Activated T-helper 1 cell treated with anti-CD3 and anti-CD28 coated beads, Interleukin-12 subunit alpha, Interleukin-12 subunit beta, Interleukin-2, Interleukin-4 antibody, amounts not matched to agents 30 ng/mL and 10 ng/mL and 1 ng/mL, durations not matched to agents 14 hours and 24 hours and 36 hours (primary cell): ENCODE data around the gene GNB5. TPM values are rescaled to one million over a fixed set of nuclear protein-coding genes. Genes with fewer than 3 reads are reported as not detected.
"Not testable (repeated sequence)": the region's sequence is repeated elsewhere in the genome, so short reads cannot be mapped to it uniquely, and the experiment has no call there.

Source experiments
- DNase-seq: peaks from one replicate; pipeline ENCODE4 v3.0.0; 2021; ENCODE audit warnings: low spot score
- H3K27ac Mint-ChIP-seq: one replicate; pipeline ENCODE4 v1.8.0; 2021; ENCODE audit warnings: mild to moderate bottlenecking, mixed read lengths
- H3K27me3 Mint-ChIP-seq: one replicate; pipeline ENCODE4 v1.8.0; 2022; ENCODE audit warnings: mild to moderate bottlenecking, moderate library complexity, mixed read lengths; ENCODE audit not compliant: insufficient read depth
- H3K36me3 Mint-ChIP-seq: one replicate; pipeline ENCODE4 v1.8.0; 2021; ENCODE audit warnings: low read depth, mixed read lengths
- H3K4me1 Mint-ChIP-seq: one replicate; pipeline ENCODE4 v1.8.0; 2021; ENCODE audit warnings: low read depth, mixed read lengths
- H3K4me3 Mint-ChIP-seq: one replicate; pipeline ENCODE4 v1.8.0; 2021; ENCODE audit warnings: mild to moderate bottlenecking, moderate library complexity, mixed read lengths
- H3K9me3 Mint-ChIP-seq: one replicate; pipeline ENCODE4 v1.8.0; 2021; ENCODE audit warnings: mixed read lengths
- intact Hi-C: fragments of 100-400 bp; cut with micrococcal nuclease; formaldehyde crosslinking; loops from one replicate; pipeline ENCODE4 v1.15.1; 2024
- total RNA-seq: library from RNA; stranded (reverse); gene quantifications from 2 replicates; pipeline ENCODE4 v1.2.3, GENCODE V29; 2022

GNB5 gene
- 17.0 and 18.5 TPM in 2 replicates for total RNA-seq

DNA sequence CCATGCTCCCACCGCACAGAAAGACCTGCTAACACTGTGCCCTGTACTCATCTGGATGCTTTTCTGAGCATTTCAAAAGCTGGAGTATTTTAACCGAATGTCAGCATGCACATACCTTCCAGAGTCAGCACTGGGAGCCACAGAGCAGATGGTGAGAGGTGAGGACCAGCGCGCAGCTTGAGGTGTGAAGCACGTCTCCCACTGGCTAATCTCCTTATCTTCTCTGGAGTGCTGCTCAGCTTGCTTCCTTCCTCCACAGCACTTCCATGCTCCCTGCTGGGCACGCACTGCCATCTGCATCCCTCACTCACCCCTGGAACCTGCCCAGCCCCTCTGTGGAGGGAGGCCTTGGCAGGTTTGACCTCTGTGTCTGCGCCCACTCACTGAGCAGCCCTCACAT, at the start of gene GNB5:
GNB5 (minus strand) TSS at position 186 of the 400 bp plus-strand sequence. CDS start 6,716 bp downstream, outside the sequence.
- Mint-ChIP-seq H3K27ac (no peak within 1 kb of the TSS), H3K27me3 (peaks cover 1% of the 10 kb centered on the region), H3K9me3 (no peaks in the 10 kb centered on the region), H3K4me1 (no peaks in the 10 kb centered on the region), H3K4me3 (no peak within 1 kb of the TSS), H3K36me3 (no peaks in the 10 kb centered on the region)
- no peak for DNase-seq
- intact Hi-C loops: no loop called here

DNA sequence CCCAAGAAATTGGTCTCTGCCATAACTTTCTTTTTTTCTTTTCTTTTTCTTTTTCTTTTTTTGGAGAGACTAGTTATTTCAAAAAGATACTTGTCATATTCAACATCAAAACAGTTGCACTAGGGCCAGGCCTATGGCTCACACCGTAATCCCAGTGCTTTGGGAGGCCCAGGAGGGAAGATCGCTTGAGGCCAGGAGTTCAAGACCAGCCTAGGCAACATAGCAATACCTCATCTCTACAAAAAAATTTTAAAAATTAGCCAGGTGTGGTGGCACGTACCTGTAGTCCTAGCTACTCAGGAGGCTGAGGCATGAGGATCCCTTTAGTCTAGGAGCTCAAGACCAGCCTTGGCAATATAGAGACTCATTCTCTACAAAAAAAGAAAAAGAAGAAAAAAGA, 49.0 kb upstream of the GNB5 start:
- Mint-ChIP-seq H3K27ac (no peak overlapping the region), H3K4me3 (no peak overlapping the region), H3K9me3 (no peaks in the 10 kb centered on the region), H3K4me1 (peaks cover 18% of the 10 kb centered on the region), H3K36me3 (no peaks in the 10 kb centered on the region), H3K27me3 (peaks cover 2% of the 10 kb centered on the region)
- no peak for DNase-seq
- intact Hi-C loops: no loop called here

DNA sequence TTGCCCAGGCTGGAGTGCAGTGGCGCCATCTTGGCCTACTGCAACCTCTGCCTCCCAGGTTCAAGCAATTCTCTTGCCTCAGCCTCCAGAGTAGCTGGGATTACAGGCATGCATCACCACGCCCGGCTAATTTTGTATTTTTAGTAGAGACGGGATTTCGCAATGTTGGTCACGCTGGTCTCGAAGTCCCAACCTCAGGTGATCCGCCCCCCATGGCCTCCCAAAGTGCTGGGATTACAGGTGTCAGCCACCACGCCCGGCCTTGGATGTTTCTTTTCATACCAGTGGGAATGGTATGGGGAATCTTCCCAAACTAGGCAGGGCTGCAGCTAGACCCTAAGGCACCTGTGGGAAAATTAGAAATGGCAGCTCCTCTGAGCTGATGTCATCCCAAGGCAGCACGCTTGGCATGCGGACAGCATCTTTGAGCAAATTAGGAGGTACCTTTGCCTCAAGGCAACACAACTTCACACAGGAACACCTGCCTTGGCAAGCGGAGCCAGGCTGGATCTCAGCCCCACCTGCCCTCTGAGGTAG, 47.9 kb upstream of the GNB5 start:
- H3K4me1 Mint-ChIP-seq: peaks cover 26% of the 10 kb centered on the region
- H3K4me3 Mint-ChIP-seq, H3K27ac Mint-ChIP-seq, H3K9me3 Mint-ChIP-seq, intact Hi-C loops, H3K27me3 Mint-ChIP-seq, H3K36me3 Mint-ChIP-seq, DNase-seq: not testable (repeated sequence)

DNA sequence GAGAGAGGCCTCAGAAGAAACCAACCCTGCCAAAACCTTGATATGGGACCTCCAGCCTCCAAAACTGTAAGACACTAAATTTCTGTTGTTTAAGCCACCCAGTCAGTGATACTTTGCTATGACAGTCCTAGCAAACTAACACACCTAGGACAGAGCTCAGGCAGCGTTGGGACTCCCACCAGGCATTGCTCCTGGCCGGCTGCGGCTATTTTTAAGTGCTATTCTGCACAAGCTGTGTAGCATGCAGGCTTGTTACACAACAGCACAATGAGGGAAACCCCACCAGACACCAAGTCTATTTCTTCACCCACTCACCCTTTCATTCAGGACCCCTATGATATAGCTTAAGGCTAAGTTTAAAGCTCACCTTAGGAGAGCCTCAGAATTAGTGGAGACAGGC, 47.0 kb upstream of the GNB5 start:
- Mint-ChIP-seq H3K4me1 (peaks cover 26% of the 10 kb centered on the region), H3K9me3 (no peaks in the 10 kb centered on the region), H3K27me3 (peaks cover 5% of the 10 kb centered on the region), H3K36me3 (no peaks in the 10 kb centered on the region), H3K27ac (no peak overlapping the region), H3K4me3 (no peak overlapping the region)
- intact Hi-C loops: no loop called here
- DNase-seq: no peak

DNA sequence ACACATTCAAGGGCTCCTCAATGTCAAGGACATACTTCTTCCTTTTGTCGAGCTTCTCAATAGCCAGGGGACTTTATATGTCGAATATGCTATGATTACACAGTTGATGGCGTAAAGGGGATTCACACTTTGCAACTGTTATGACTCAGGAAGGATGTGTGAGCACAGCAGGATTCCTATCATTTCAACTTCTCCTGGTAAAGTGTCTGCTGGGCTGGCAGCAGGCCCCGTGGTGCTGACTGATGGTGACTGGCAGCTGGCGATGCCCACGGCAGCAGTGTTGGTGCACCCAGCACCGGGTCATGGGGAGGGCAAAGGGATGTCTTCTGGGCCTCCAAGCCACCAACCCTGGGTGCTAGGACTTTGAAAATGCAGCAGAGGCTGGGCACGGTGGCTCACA, 44.8 kb upstream of the GNB5 start:
- H3K27me3 Mint-ChIP-seq: peaks cover 4% of the 10 kb centered on the region
- intact Hi-C loops: no loop called here
- DNase-seq: no peak
- peaks cover 27% of the 10 kb centered on the region for H3K4me1 Mint-ChIP-seq
- H3K9me3 Mint-ChIP-seq: no peaks in the 10 kb centered on the region
- H3K27ac Mint-ChIP-seq: no peak overlapping the region
- no peaks in the 10 kb centered on the region for H3K36me3 Mint-ChIP-seq
- no peak overlapping the region for H3K4me3 Mint-ChIP-seq

DNA sequence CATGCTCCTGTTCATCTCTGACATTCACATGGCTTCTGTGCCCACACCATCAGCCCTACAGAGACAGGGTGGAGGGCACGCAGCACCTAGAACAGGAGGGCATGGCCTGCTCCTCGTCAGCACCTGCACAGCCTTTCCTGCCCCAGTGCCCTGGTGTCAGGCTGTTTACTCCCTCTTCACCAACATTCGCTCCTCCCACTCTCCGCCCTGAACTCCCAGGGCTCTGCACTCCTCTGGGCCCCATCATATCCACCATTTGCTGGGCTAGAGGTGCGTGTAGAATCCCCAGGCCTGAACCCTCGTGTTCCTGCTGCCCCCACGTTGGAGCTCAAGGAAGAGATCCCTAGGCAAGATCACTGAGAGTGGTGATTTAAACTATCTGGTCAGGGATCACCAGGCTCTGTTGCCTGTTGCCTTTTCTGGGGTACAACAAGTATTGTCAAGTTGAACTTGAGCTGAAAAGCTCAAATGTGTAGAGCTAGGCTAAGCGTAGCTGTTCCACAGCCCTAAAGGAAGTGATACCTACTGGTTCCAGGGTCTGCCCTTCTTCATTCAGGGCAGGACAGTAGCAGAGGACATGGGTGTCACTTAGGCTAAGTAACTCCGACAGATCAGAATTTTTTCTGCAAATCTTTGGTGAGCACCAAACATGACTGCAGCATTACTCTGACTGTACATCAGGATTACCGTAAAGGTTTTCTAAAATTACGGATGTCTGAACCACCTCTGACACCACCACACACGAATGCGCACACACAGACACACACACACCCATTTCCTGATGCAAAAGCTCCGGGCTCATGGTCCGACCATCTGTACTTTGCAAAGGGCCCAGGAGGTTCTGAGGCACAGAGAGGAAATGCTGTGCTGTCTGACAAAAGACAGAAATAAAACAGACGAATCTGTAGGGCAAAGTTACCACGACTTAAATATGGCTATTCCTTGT, 43.7 kb upstream of the GNB5 start:
- no peaks in the 10 kb centered on the region for H3K36me3 Mint-ChIP-seq
- H3K4me1 Mint-ChIP-seq: peaks cover 27% of the 10 kb centered on the region
- intact Hi-C loops: no loop called here
- H3K27me3 Mint-ChIP-seq: peaks cover 4% of the 10 kb centered on the region
- no peak for DNase-seq
- H3K9me3 Mint-ChIP-seq: no peaks in the 10 kb centered on the region
- H3K27ac Mint-ChIP-seq: peak overlapping the region; percentile 64
- no peak overlapping the region for H3K4me3 Mint-ChIP-seq

DNA sequence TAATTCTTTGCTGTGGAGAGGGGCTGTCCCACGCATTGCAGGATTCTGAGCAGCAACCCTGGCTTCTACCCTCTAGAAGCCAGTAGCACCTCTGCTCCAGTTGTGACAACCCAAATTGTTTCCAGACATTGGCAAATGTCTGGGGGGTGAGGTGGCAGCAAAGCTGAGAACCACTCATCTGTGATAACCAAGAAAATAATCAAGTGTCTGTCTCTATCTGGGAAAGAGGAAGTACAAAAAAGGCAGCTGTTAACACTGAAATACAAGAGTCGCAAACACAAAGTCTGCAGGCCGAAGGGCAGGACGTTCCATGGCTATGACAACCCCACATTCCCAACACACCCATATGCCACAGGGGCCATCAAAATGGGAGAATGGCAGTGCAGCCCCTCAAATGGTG, 42.2 kb upstream of the GNB5 start:
- DNase-seq: no peak
- H3K36me3 Mint-ChIP-seq: no peaks in the 10 kb centered on the region
- peaks cover 27% of the 10 kb centered on the region for H3K4me1 Mint-ChIP-seq
- intact Hi-C loops: no loop called here
- H3K4me3 Mint-ChIP-seq: no peak overlapping the region
- no peak overlapping the region for H3K27ac Mint-ChIP-seq
- H3K27me3 Mint-ChIP-seq: peaks cover 4% of the 10 kb centered on the region
- H3K9me3 Mint-ChIP-seq: no peaks in the 10 kb centered on the region

DNA sequence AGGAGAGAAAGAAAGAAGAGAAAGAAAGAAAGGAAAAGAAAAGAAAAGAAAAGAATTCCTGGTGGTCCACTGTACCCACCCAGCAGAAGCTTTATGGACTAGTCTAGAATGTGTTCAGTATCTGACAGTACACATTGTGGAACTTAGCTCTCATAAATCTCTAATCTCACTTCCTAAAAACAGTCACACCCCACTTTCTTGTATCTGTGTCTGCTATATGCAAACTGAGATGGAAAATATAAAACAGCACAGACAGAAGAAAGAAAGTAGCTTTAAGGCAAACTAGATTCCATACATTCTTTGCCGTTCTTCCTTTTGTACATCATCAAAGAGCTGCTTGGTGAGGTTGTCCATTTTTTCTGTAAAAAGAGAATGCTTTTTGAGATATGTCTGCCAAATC, 41.1 kb upstream of the GNB5 start:
- Mint-ChIP-seq H3K27ac (no peak overlapping the region), H3K4me3 (no peak overlapping the region), H3K36me3 (no peaks in the 10 kb centered on the region), H3K27me3 (peaks cover 4% of the 10 kb centered on the region), H3K9me3 (no peaks in the 10 kb centered on the region), H3K4me1 (peaks cover 31% of the 10 kb centered on the region)
- intact Hi-C loops: no loop called here
- DNase-seq: no peak

DNA sequence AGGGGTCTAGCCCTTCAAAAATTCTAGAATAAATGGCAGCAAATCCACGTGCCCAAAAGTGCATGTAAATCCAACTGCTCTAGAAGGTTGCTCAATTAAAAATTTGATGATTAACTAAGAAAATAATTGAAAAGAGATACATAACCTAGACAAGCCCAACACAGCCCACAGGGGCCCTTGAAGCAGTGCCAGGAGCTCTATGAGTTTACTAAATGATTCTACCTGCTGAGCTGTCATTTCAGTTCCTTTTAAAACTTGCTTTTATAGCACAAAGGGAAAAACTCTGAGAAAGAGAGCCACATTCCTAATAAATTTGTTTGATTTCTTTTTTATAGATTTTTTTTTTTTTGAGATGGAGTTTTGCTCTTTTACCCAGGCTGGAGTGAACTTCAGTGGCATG, 38.9 kb upstream of the GNB5 start:
- Mint-ChIP-seq H3K36me3 (no peaks in the 10 kb centered on the region), H3K9me3 (no peaks in the 10 kb centered on the region), H3K4me3 (no peak overlapping the region), H3K27me3 (peaks cover 4% of the 10 kb centered on the region), H3K4me1 (peaks cover 25% of the 10 kb centered on the region), H3K27ac (no peak overlapping the region)
- intact Hi-C loops: no loop called here
- no peak for DNase-seq

DNA sequence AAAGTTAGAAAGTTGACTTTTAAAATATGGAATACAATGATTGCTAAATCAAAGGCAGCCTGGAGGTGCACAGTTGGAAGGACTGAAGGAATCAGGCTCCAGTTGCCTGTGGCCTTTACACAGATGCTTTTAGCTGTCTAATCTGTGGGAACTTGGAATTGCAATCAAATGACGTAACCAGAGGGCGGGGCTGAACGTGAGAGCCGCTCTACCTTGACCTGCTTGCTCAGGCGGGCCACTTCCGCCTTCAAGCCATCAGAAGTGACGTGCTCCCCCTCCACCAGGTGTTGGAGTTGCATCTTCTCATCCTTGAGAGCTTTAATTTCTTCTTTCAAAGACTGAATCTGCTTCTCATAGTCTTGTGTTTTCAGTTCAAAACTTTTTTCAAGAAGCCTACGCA, 37.7 kb upstream of the GNB5 start:
- Mint-ChIP-seq H3K4me1 (peaks cover 27% of the 10 kb centered on the region), H3K36me3 (no peaks in the 10 kb centered on the region), H3K27me3 (peaks cover 4% of the 10 kb centered on the region), H3K9me3 (no peaks in the 10 kb centered on the region), H3K27ac (no peak overlapping the region), H3K4me3 (no peak overlapping the region)
- no peak for DNase-seq
- intact Hi-C loops: loop anchor here (5.0 to 10.0 kb wide), 2 partner anchors 114 to 342 kb away; partner anchors contain the start of gene BCL2L10

DNA sequence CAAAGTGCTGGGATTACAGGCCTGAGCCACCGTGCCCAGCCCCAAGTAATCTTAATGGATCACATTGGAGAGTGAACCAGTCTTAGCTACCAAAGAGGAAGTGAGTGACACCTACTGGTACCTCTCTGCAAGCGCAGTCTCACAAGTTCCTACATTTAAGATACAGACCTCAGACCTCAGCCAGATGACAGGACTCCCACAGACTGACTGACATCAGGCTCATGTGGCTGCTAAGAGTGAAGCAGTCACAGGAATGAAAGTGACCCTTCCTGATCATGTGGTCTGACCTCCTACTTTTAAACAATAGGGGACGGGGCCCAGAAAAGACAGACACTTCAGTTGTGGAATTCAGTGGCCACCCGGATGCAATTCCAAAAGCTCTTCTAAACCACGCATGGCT, 36.3 kb upstream of the GNB5 start:
- H3K9me3 Mint-ChIP-seq: no peaks in the 10 kb centered on the region
- H3K4me3 Mint-ChIP-seq: no peak overlapping the region
- H3K36me3 Mint-ChIP-seq: no peaks in the 10 kb centered on the region
- H3K27ac Mint-ChIP-seq: no peak overlapping the region
- intact Hi-C loops: loop anchor here (1.0 to 10.0 kb wide), 6 partner anchors 19 to 340 kb away; partner anchors contain the start of gene BCL2L10
- H3K27me3 Mint-ChIP-seq: no peaks in the 10 kb centered on the region
- peak; percentile 58 for DNase-seq
- H3K4me1 Mint-ChIP-seq: peaks cover 36% of the 10 kb centered on the region

DNA sequence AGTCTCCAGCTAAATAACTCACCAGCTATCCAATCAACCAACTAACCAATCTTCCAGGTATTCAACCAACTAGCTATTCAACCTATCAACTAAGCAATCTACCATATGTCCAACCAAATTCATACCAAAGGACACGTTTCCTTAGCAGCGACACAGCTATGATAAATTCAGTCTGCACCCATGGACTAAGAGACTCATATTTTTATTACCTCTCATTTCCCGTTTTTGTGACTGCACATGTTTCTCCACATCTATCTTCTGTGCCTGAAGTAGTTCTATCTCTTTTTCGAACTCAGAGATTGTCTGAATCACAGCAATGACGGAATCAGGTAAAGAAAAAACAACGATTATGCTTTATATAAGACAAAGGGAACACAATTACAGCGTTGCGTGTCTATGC, 34.0 kb upstream of the GNB5 start:
- Mint-ChIP-seq H3K4me1 (peaks cover 47% of the 10 kb centered on the region), H3K27me3 (no peaks in the 10 kb centered on the region), H3K36me3 (no peaks in the 10 kb centered on the region), H3K9me3 (no peaks in the 10 kb centered on the region), H3K27ac (no peak overlapping the region), H3K4me3 (no peak overlapping the region)
- DNase-seq: no peak
- intact Hi-C loops: loop anchor here (5.0 to 10.0 kb wide), 2 partner anchors 110 to 338 kb away; partner anchors contain the start of gene BCL2L10

DNA sequence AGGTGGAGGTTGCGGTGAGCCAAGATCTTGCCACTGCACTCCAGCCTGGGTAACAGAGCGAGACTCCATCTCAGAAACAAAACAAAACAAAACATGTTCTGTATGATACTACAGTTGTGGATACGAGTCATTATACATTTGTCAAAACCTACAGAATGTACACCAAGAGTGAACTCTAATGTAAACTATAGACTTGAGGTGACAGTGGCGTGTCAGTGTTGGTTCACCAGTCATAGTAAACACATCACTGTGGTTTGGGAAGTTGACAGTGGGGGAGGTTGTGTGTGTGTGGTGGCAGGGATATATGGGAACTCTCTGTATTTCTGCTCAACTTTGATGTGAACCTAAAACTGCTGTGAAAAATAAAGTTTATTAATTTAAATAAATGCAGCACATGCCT, 33.0 kb upstream of the GNB5 start:
- no peak for DNase-seq
- H3K4me3 Mint-ChIP-seq: no peak overlapping the region
- H3K27ac Mint-ChIP-seq: no peak overlapping the region
- H3K9me3 Mint-ChIP-seq: no peaks in the 10 kb centered on the region
- intact Hi-C loops: loop anchor here (10.0 kb wide), 1 partner anchor 109 kb away; the partner anchor contains the start of gene BCL2L10
- H3K4me1 Mint-ChIP-seq: peaks cover 47% of the 10 kb centered on the region
- H3K27me3 Mint-ChIP-seq: no peaks in the 10 kb centered on the region
- no peaks in the 10 kb centered on the region for H3K36me3 Mint-ChIP-seq
